ENCODE results near the gene SLC24A3. TPM values are rescaled to one million over a fixed set of nuclear protein-coding genes. Genes with fewer than 3 reads are reported as not detected.

The SLC24A3 gene
- total RNA-seq, 1 experiment from 2014 or later: not detected

DNA sequence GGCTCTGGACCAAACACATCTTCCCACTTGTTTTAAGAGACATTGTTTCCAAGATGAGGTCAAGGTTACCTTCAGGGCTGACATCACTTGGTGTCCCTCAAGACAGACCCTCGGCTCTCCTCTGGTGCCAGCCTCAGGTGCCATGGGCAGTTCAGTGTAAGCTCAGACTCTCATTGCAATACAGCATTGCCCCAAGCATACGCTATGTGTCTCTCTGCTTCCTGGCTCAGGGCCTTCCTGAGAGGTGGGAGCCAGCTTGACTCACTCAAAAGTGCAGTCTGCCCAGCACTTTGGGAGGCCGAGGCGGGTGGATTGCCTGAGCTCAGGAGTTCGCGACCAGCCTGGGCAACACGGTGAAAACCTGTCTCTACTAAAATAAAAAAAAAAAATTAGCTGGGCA is 51.7 kb downstream of the SLC24A3 start:
- DNase-seq (ENCODE audit: low spot score): no peak
- in situ Hi-C loops (cut with HindIII; ENCODE audit: low sequenced_read_pairs): no loop called here

DNA sequence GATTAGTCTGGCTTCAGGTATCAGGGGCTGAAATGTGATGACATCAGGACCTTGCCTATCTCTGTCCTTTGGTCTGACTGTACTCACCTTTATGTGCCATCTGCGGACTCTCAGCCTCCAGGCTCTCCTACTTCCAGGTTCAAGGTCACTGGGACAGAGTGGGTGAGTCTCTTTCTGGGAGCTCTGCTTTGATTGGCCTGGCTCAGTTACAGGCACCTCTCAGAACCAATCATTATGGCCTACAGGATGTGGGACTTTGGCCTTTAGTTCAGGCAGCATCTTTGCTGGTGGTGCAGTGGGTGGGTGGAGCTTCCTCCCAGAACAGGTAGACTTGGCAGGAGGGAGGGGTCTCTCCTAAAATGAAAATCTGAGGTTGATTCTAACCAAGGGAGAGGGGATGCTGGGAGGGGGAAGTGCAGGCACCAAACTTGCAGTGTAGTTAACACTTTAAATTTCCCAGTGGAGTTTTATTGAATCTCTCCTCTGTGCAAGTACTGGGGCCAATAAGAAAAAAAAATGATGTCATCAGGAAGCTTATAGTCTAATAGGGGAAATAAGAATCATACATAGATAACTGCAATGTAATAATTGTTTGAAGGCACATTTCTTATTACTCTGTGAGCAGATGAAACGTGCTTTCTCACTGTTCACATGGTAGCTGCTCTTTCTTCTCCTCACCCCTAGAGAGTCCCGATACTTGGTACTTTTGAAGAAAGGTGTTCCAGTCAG is 53.4 kb downstream of the SLC24A3 start:
- in situ Hi-C loops (cut with HindIII; ENCODE audit: low sequenced_read_pairs): no loop called here
- DNase-seq (ENCODE audit: low spot score): no peak

DNA sequence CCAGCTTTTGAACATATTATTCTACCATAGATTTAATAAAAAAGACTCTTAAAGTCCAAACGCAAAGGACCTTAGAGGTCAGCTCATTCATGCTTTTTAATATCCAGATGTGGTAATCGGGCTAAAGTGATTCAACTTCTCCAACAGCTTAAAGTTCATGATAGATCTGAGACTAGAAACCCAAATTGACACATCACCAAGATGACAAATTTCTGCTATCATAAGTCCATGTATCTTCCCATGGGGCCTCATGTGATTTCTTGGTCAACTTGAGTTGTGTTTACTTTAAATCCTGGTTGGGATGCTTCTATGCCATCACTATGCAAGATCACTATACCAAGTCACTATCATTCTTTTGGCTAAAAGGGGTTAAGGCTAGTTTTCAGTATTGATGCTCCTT is 56.0 kb downstream of the SLC24A3 start:
- DNase-seq (ENCODE audit: low spot score): no peak
- in situ Hi-C loops (cut with HindIII; ENCODE audit: low sequenced_read_pairs): no loop called here

DNA sequence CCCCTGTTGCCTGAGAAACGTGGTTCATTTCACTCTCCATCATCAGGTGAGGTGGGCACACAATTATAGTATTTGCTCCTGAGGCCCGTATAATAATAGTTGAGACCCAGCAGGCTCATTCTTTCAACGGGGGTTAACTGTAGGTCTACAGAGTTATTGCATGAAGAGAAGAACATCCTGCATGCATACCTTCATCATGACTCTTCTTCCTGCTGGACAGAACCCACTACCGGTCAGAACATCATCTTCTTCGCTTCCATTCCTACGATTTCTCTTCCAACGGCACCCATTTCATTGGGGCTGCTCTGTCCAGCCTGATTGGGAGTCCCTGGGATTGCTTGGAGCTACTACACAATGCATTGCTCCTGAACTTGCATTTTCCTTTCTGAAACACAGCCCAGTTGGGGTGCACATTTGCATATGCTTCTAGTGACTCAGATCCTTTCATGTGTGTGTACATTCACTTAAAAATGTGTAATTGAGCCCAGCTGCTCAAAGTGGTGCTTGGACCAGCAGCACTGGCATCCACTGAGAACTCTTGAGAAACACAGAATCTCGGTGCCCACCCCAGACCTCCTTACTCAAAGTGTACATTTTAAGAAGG is 57.4 kb downstream of the SLC24A3 start:
- no peak for DNase-seq (ENCODE audit: low spot score)
- in situ Hi-C loops (cut with HindIII; ENCODE audit: low sequenced_read_pairs): no loop called here

DNA sequence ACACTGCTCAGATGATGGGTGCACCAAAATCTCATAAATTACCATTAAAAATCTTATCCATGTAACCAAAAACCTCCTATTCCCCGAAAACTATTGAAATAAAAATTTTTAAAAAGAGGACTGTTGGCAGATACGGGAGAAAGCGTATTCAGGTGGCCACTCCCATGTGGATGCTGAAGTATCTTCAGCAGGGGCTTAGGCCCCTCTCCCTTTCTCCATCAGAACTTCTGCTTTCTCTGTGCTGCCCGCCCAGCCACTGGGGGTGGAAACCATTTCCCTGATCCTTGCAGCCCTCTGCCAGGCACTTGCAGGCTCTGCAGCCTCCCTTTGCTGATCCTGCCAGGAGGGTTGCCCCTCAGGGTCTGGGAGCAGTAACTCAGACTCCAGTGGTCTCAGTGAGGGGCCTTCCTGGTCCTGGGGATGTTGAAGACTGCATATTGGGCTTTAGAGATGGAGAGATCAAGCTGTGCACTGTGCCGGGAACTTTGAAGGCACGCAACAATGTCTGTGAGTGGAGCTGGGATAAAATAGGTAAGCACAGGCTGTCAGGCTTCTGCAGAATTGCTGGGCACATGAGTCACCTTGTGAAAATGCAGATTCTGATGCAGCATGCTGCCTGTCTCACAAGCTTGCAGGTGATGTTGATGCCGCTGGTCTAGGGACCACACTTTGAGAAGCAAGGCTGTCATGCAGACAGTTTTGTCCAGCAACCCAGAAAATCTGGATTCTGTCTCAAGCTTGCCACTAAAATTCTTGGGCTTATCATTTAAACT is 59.6 kb downstream of the SLC24A3 start:
- in situ Hi-C loops (cut with HindIII; ENCODE audit: low sequenced_read_pairs): no loop called here

DNA sequence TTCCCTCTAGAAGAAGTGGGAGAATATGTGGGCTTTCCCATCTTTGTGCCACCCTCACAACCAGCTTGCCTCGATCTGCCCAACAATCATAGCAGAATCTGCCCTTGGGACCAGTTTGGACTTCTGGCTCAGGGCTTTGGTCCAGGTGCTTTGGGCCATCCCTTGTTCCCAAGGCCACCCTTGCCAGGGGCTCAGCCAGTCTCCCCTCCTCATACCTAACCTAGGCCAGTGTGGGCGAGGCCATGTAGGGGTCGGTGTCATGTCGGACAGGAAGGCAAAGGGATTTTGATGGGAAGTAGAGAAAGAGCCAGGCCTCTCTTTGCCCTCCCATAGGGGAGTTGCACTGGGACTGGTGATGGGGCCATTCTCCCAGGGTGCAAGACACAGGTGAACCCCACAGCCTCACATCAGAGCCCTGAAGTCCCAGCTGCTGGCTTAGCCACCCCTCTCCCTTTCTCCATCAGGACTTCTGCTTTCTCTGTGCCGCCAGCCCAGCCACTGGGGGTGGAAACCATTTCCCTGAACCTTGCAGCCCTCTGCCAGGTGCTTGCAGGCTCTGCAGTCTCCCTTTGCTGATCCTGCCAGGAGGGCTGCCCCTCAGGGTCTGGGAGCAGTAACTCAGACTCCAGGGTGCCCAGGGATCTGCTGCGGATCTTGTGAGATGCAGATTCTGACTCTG is 60.7 kb downstream of the SLC24A3 start:
- DNase-seq (ENCODE audit: low spot score): no peak
- in situ Hi-C loops (cut with HindIII; ENCODE audit: low sequenced_read_pairs): no loop called here

More for the DNA sequence above, 59.6 kb downstream of the SLC24A3 start:
- no peak for DNase-seq (ENCODE audit: low spot score)

DNA sequence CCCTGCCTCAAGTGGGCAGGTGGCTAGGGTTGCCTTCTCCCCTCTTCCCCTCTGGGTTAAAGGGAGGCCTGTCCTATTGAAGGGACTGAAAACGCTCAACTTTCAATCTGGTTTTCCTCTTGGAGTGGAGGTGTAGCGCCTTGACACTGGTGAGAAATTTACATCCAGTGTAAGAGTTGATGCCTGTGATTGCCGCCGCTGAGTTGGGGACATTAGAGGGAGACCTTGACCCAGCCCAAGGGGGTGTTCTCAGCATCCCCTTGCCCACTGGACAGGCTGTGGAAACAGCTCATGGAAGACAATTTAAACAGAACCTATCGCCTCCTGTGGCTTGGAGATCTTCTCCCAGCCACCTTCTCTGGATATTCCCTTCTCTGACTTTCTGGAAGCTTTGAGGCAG is 61.6 kb downstream of the SLC24A3 start:
- no peak for DNase-seq (ENCODE audit: low spot score)
- in situ Hi-C loops (cut with HindIII; ENCODE audit: low sequenced_read_pairs): no loop called here

DNA sequence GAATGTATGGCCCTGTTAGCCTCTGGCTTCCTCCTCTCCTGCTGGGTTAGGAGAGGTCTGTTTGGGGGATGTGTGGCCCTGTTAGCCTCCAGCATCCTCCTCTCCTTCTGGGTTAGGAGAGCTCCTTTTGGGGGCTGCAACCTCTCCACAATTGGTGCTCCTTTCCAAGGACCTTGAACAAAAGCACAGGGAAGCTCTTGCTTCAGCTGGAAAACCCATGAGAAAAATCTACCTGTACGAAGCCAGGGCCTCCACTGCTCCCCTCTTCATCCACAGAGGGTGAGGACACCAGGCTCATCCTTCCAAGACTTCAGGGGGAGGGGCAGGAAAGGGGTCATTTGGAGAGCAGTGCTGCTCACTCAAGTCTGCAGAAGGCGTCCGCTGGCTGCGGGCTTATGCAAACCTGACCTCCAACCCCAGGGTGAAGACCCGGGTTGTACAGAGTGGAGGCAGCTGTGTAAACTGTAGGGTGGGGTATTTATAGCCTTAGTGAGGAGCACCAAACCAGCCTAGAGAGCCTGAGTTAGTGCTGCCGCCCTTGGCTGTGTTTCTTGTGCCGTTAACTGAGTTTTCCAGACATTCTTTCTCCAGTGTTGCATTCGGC is 62.1 kb downstream of the SLC24A3 start:
- in situ Hi-C loops (cut with HindIII; ENCODE audit: low sequenced_read_pairs): no loop called here
- DNase-seq (ENCODE audit: low spot score): no peak

DNA sequence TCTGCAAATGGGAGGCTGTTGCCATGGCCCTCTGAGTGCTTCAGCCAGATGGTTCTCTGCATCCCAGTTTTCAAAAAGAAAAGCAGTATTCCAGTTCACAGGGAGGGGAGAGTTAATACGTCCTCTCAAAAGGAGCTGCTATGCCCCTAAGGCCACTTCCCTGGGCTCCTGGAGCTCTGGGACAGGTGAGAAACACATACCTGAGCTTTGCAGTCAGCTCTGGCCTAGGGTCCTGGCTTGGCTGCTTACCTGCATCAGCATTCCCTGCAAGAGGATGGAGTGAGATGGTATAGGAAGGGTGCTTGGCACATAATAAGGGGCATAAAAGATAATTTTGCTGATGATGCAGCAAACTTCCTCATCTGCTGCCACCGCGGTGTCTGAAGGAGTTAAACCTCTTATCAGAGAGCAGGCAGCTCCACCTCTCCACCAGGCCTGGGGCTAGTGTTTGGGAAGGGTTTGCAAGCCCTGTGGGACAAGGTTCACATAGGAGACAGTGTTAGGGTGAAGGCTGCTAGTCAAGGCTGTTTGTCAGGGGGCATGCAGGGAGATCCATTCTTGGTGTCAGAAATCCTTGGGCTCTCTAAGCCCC is 62.7 kb downstream of the SLC24A3 start:
- no peak for DNase-seq (ENCODE audit: low spot score)
- in situ Hi-C loops (cut with HindIII; ENCODE audit: low sequenced_read_pairs): no loop called here

DNA sequence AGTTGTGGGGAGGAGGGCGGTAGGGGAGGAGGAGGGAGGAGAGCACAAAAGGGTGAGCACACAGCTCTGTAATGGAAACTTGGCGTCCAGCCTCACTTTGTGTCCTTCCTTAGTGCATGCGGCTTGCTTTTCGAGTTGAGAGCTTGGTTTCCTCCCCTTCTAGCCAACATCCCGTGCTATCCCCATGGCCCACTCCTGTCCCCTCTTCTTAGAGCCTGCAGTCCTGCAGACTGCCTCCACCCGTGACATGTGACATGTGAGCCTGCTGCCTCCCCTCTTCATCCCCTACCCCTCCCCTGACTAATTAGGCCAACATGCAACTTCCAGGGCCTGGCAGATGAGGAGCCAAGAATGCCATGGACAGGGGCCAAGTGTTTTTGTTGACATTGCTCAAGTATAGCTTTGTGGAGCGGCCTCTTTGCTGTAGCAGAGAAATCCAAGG is 63.2 kb downstream of the SLC24A3 start:
- peak; percentile 29 for DNase-seq (ENCODE audit: low spot score)
- in situ Hi-C loops (cut with HindIII; ENCODE audit: low sequenced_read_pairs): no loop called here

DNA sequence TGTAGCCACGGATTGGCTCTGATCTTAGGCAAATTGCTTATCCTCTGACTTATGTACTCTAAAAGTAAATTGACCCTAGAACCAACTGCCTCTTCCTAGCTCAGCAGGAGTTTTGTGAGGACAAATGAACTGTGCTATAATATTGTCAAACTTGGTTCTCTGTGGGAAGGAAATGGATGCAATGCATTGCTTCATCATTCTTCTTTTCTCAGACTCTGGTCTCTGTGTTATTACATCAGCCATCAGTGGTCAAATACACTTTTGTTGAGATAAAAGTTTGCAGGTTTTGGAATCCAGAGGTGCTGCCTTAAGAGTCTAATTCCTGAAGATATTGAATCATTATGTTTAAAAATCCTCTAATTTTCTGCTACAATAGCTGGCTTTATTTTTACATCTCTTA is 64.9 kb downstream of the SLC24A3 start:
- DNase-seq (ENCODE audit: low spot score): no peak
- in situ Hi-C loops (cut with HindIII; ENCODE audit: low sequenced_read_pairs): no loop called here

DNA sequence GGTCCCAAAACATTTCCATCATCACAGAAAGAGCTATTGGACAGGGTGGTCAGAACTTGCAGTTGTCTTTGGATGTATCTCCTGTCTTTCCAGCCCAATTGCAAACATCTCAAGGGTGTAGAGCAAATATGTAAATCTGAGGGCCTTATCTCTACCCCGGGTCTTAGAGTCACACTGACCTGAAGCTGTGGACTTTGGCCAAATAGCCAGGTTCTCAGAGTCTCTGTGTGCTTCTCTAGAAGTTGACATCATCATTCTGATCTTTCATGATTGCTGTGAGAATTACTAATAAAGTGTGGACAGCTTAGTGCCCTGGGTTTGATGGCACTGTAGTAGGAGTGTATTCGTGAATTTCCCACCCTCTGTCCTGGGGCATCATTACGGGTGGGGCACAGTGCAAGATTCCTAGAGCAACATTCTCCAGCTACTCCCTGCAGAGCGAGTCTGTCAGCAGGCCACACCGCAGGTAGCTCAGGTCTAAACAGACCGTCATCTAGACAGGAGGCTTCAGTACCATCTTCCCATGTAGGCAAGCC is 71.1 kb downstream of the SLC24A3 start:
- in situ Hi-C loops (cut with HindIII; ENCODE audit: low sequenced_read_pairs): no loop called here
- no peak for DNase-seq (ENCODE audit: low spot score)

DNA sequence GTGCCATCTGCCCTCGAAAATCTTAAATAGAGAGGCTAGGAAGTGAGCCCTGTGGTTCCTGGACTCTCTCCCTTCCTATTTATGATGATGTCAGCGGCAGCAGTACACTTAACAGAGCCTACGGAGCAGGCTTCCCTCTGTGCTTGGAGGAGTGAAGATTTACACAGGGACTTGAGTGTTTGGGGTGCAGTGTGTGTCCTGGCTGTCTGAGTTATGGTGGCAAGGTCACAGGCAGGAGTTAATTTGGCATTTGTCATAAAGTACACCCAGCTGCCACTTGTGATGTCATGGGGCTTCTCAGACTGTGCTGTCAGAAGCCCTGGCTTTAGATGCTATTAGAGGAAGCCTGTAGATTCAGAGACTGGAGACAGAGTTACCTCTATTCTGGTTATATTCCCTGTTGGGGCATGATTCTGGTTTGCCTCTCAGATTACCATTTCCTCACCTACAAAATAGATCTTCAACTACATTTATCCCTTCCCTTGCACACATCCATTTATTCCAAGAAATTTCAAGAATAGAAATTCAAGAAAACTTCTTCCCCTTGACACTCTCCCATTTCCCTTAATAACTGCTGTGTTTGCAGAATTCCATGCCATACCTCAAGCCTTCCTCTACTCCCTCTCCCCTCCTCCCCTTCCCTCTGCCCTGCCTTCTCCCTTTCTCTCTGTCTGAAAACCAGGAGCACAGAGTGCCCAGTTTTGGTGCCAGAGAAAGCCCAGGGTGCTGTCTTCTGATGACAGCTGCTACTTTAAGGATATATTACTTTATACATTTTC is 72.1 kb downstream of the SLC24A3 start:
- no peak for DNase-seq (ENCODE audit: low spot score)
- in situ Hi-C loops (cut with HindIII; ENCODE audit: low sequenced_read_pairs): no loop called here

DNA sequence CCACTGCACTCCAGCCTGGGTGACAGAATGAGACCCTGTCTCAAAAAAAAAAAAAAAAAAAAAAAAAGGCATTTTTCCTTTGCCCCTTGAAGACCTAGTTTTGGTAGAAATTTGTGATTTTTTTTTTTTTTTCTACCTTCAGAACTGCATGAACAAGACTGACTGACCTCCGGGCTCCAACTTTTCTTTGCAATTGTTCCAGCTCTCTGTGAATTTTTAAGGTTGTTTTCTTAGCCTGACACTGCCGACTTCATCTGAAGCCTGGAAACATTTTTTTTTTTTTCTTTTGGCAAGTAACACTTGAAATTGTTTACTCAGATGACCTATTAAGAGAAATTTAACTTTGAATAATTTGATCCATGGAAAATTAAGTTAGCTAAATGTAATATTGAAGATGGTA is 73.0 kb downstream of the SLC24A3 start:
- DNase-seq (ENCODE audit: low spot score): no peak
- in situ Hi-C loops (cut with HindIII; ENCODE audit: low sequenced_read_pairs): no loop called here

DNA sequence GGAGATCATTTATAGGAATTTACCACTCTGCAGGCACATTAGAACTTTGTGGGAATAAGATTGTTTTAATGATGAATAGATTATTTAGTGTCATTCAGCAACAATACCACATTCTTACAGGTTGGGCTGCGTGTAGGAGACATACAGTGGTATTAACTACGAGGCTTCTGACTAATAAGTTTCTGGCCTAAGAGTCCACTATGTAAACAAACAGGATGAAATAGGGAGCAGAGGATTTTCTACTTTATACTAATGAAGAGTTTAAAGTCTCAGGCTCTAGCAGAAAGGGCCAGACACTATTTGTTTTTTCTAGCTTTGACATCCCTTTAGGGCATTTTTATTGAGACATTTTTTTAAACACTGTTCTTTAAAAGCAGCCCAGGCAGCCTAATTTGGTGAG is 75.6 kb downstream of the SLC24A3 start:
- in situ Hi-C loops (cut with HindIII; ENCODE audit: low sequenced_read_pairs): no loop called here

DNA sequence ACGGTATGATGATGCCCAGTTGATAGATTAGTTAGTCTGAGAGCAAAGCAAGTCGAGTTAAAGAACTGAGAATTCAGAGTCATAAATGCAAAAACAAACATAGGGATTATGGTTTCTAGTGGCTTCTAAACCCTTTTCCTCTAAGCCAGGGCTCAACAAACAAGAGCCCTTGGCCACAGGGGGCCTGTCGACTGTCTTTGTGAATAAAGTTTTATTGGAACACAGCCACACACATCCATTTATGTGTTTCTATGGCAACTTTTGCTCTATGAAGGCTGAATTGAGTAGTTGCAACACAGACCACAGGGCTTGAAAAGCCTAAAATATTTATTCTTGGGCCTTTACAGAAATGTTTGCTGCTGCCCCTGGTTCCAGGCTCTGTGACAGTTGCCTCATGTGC is 76.2 kb downstream of the SLC24A3 start:
- no peak for DNase-seq (ENCODE audit: low spot score)
- in situ Hi-C loops (cut with HindIII; ENCODE audit: low sequenced_read_pairs): no loop called here

More for the DNA sequence above, 75.6 kb downstream of the SLC24A3 start:
- no peak for DNase-seq (ENCODE audit: low spot score)

DNA sequence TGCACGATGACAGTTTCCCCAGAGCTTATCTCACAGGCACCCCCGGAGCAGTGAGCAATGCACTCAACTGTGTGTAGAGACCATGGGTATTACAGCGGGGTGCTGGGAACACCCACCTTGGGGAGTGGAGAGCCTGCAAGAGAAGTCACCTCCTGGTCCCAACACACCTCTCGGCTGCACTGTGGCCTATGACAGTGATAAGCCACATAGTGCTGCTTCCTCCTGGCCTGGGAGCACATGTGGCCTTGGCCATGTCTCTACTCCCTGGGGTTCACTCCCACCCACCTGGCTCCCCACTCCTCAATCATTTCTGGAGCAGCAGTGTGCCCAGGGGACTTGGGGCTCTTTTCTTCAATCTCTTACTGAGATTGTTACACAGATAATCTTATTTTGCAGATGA is 77.0 kb downstream of the SLC24A3 start:
- DNase-seq (ENCODE audit: low spot score): no peak
- in situ Hi-C loops (cut with HindIII; ENCODE audit: low sequenced_read_pairs): no loop called here

All from G401 (cell line).